ENCODE results near the gene ZMIZ1.

Gene ZMIZ1

GRCh38 chr10:79219322-79219957 lies 150.7 kb downstream of the ZMIZ1 start:
- DNase-seq, result no peak

GRCh38 chr10:79220307-79220706 lies 151.5 kb downstream of the ZMIZ1 start:
- no peak for DNase-seq

- no peak for DNase-seq
These were observed 152.6 kb downstream of the ZMIZ1 start for GRCh38 chr10:79221110-79222051.

GRCh38 chr10:79222186-79222585 lies 153.4 kb downstream of the ZMIZ1 start:
- DNase-seq, result no peak

GRCh38 chr10:79223091-79224048 lies 154.6 kb downstream of the ZMIZ1 start:
- no peak for DNase-seq

GRCh38 chr10:79224263-79224949 lies 155.6 kb downstream of the ZMIZ1 start:
- no peak for DNase-seq

- DNase-seq, result no peak
These were observed 156.2 kb downstream of the ZMIZ1 start for GRCh38 chr10:79224992-79225391.

- DNase-seq, result no peak
These were observed 157.9 kb downstream of the ZMIZ1 start for GRCh38 chr10:79226391-79227245.

- no peak for DNase-seq
These were observed 160.3 kb downstream of the ZMIZ1 start for GRCh38 chr10:79229071-79229541.

GRCh38 chr10:79229830-79230327 lies 161.1 kb downstream of the ZMIZ1 start:
- DNase-seq, result no peak

GRCh38 chr10:79230328-79230830 lies 161.6 kb downstream of the ZMIZ1 start:
- no peak for DNase-seq

GRCh38 chr10:79230850-79231249 lies 162.1 kb downstream of the ZMIZ1 start:
- DNase-seq, result no peak

- DNase-seq, result no peak
These were observed 163.1 kb downstream of the ZMIZ1 start for GRCh38 chr10:79231908-79232307.

GRCh38 chr10:79232864-79233263 lies 164.1 kb downstream of the ZMIZ1 start:
- no peak for DNase-seq

- no peak for DNase-seq
These were observed 165.9 kb downstream of the ZMIZ1 start for GRCh38 chr10:79234391-79235315.

GRCh38 chr10:79235765-79236432 lies 167.1 kb downstream of the ZMIZ1 start:
- DNase-seq, result no peak

- DNase-seq, result no peak
These were observed 167.6 kb downstream of the ZMIZ1 start for GRCh38 chr10:79236433-79236765.

- DNase-seq, result no peak
These were observed 168.8 kb downstream of the ZMIZ1 start for GRCh38 chr10:79237454-79238157.

GRCh38 chr10:79238158-79238520 lies 169.4 kb downstream of the ZMIZ1 start:
- no peak for DNase-seq
